ENCODE data around the gene PRMT1. TPM values are rescaled to one million over a fixed set of nuclear protein-coding genes. Genes with fewer than 3 reads are reported as not detected.
A peak's percentile ranks its signal among the peaks of the same experiment; 100 is the strongest.

Gene PRMT1
- total and polyA plus RNA-seq, 2 of the 13 experiments (the other 11 are each of a cell fraction or from before 2014, with no cell fraction given): 324 to 374 TPM

- 0 out of 2 replicates have a peak, but pooled peaks have one; percentile 69 for TF ChIP-seq CCDC6 (CRISPR knock-in tag; IDR thresholded peaks at IDR 0.05)
- TF ChIP-seq YEATS4 (CRISPR knock-in tag; IDR thresholded peaks at IDR 0.05; ENCODE audit: borderline replicate concordance): no peak
- TF ChIP-seq ZNF143 (CRISPR knock-in tag; IDR thresholded peaks at IDR 0.05): peak; percentile 95
- peak; percentile 81 for TF ChIP-seq MIXL1 (CRISPR knock-in tag; IDR thresholded peaks at IDR 0.05)
- TF ChIP-seq NONO (IDR thresholded peaks at IDR 0.05): no peak
- TF ChIP-seq NONO (CRISPR knock-in tag; conservative IDR thresholded peaks at IDR 0.05): peak; percentile 92
- peak; percentile 48; the same call in 1 of the 2 replicates for TF ChIP-seq MEF2D (CRISPR knock-in tag; IDR thresholded peaks at IDR 0.05)
- TF ChIP-seq PAF1 (CRISPR knock-in tag; IDR thresholded peaks at IDR 0.05): no peak
- TF ChIP-seq RBFOX2 (IDR thresholded peaks at IDR 0.05; ENCODE audit: low read depth, low read length): peak; percentile 93
- TF ChIP-seq ZXDC (CRISPR knock-in tag; IDR thresholded peaks at IDR 0.05): no peak
- TF ChIP-seq ZNF652 (CRISPR knock-in tag; IDR thresholded peaks at IDR 0.05; ENCODE audit: borderline replicate concordance, low read depth): 0 out of 2 replicates have a peak, but pooled peaks have one; percentile 35
- peak; percentile 64; the same call in 1 of the 2 replicates for TF ChIP-seq ZNF850 (CRISPR knock-in tag; conservative IDR thresholded peaks at IDR 0.05)
- TF ChIP-seq ZSCAN9 (CRISPR knock-in tag; IDR thresholded peaks at IDR 0.05; ENCODE audit: borderline replicate concordance): no peak; the same call in 1 of the 2 replicates
- TF ChIP-seq EED (CRISPR knock-in tag; IDR thresholded peaks at IDR 0.05): no peak
- TF ChIP-seq ZNF597 (CRISPR knock-in tag; IDR thresholded peaks at IDR 0.05): 0 out of 2 replicates have a peak, but pooled peaks have one; percentile 63
- 0 out of 2 replicates have a peak, but pooled peaks have one; percentile 24 for TF ChIP-seq ZNF691 (CRISPR knock-in tag; IDR thresholded peaks at IDR 0.05; ENCODE audit: borderline replicate concordance, low read depth)
- TF ChIP-seq ELF4 (CRISPR knock-in tag; IDR thresholded peaks at IDR 0.05; ENCODE audit: borderline replicate concordance): 0 out of 2 replicates have a peak, but pooled peaks have one; percentile 30
- peak; percentile 85 for TF ChIP-seq ELF1 (CRISPR knock-in tag; IDR thresholded peaks at IDR 0.05)
- peak; percentile 27; the same call in 1 of the 2 replicates for TF ChIP-seq RARA (CRISPR knock-in tag; IDR thresholded peaks at IDR 0.05)
- peak; percentile 74; the same call in 1 of the 2 replicates for TF ChIP-seq PRDM10 (CRISPR knock-in tag; IDR thresholded peaks at IDR 0.05; ENCODE audit: low read depth)
Measured at GRCh38 chr19:49641688-49642491, 35.2 kb upstream of the PRMT1 start, which contains the start of gene SCAF1 (continued).

All from HepG2 (cell line).